HCT116 (cell line): ENCODE results near the gene TGFBR3L. TPM values are rescaled to one million over a fixed set of nuclear protein-coding genes. Genes with fewer than 3 reads are reported as not detected.

Experiments
- ATAC-seq: fragments of 200-7000 bp; cut with Tn5 transposase; 2 replicates; pipeline ENCODE4 v1.9.1; 2020; ENCODE audit warnings: mild to moderate bottlenecking, moderate library complexity
- BruUV-seq: library from RNA; stranded (reverse); fragments of 400-500 nt; replicated peaks from 2 replicates; lab custom pipeline; 2021; lab: Mats Ljungman, UMichigan
- CTCF ChIA-PET: fragments of 300-600 bp; sonication (Branson Sonifier 250); formaldehyde crosslinking; loops from one replicate; lab custom pipeline; 2021; ENCODE audit warnings: antibody characterized with exemption; lab: Charles Lee
- POLR2A ChIA-PET: fragments of 300-600, 350-600 bp; sonication (Branson Sonifier 250); formaldehyde crosslinking; loops from one replicate; lab custom pipeline; 2021; ENCODE audit warnings: antibody characterized with exemption; lab: Charles Lee
- RAD21 ChIA-PET, 2 experiments: fragments of 300-600 bp; sonication (Branson Sonifier 250); formaldehyde crosslinking; loops; one replicate each; lab custom pipeline; 2023; ENCODE audit warnings: low total read pairs in 2 of 2; ENCODE audit not compliant: uncharacterized antibody in 2 of 2, unreplicated experiment in 2 of 2, low non-redundant PET in 1 of 2; lab: Charles Lee
- DNase-seq: peaks from one replicate; pipeline ENCODE4 v3.0.0-alpha.2; 2010; ENCODE audit warnings: low read depth, low spot score
- H2AFZ ChIP-seq: fragments of 200-600 bp; shearing (Covaris generic), sonication (generic); 2 replicates; pipeline ENCODE4 v1.6.1; 2017; ENCODE audit warnings: low read depth, mixed run types, mixed read lengths, antibody characterized with exemption, low read length; ENCODE audit not compliant: poor library complexity, severe bottlenecking
- H3K27ac ChIP-seq: 2 replicates; pipeline ENCODE4 v1.5.1; 2012; ENCODE audit warnings: low read depth, low read length
- H3K27me3 ChIP-seq: fragments of 200-600 bp; sonication (generic); 2 replicates; pipeline ENCODE4 v1.6.1; 2016; ENCODE audit warnings: mixed run types, low read length, mixed read lengths; ENCODE audit not compliant: insufficient read depth
- H3K36me3 ChIP-seq, 2 experiments: fragments of 200-500 bp in 1 of 2; fragments of 200-600 bp in 1 of 2; sonication (Bioruptor generic) in 1 of 2; sonication (generic) in 1 of 2; 2 replicates each; pipeline versions ENCODE4 v1.5.1 to v1.6.1; 2014 to 2016; ENCODE audit warnings: low read length in 2 of 2, inconsistent platforms in 1 of 2, mixed read lengths in 1 of 2, mixed run types in 1 of 2; ENCODE audit not compliant: insufficient read depth in 2 of 2, control insufficient read depth in 1 of 2
- H3K4me1 ChIP-seq, 2 experiments: fragments of 200-600 bp in 1 of 2; sonication (generic) in 1 of 2; 2 replicates each; pipeline versions ENCODE4 v1.5.1 to v1.6.1; 2012 to 2017; ENCODE audit warnings: low read length in 2 of 2, inconsistent platforms in 1 of 2, mild to moderate bottlenecking in 1 of 2, mixed read lengths in 1 of 2, mixed run types in 1 of 2, moderate library complexity in 1 of 2; ENCODE audit not compliant: insufficient read depth in 2 of 2, control insufficient read depth in 1 of 2
- H3K4me2 ChIP-seq: fragments of 200-600 bp; sonication (generic); 2 replicates; pipeline ENCODE4 v1.6.1; 2017; ENCODE audit warnings: mixed run types, low read length, mixed read lengths
- H3K4me3 ChIP-seq, 2 experiments: fragments of 200-600 bp in 1 of 2; sonication (generic) in 1 of 2; replicated peaks in 1 of 2; 2 replicates each; pipeline ENCODE4 v1.5.1; 2011 to 2016; ENCODE audit warnings: low read length in 2 of 2, control low read depth in 1 of 2, low read depth in 1 of 2, mild to moderate bottlenecking in 1 of 2, mixed read lengths in 1 of 2, mixed run types in 1 of 2
- H3K79me2 ChIP-seq: fragments of 200-600 bp; sonication (generic); 2 replicates; pipeline ENCODE4 v1.6.1; 2017; ENCODE audit warnings: mild to moderate bottlenecking, mixed run types, low read length, moderate library complexity, mixed read lengths; ENCODE audit not compliant: insufficient read depth
- H3K9ac ChIP-seq: fragments of 200-600 bp; sonication (generic); 2 replicates; pipeline ENCODE4 v1.6.1; 2016; ENCODE audit warnings: low read length, mixed read lengths
- H3K9me2 ChIP-seq: fragments of 200-600 bp; sonication (generic), shearing (Covaris generic); 2 replicates; pipeline ENCODE4 v1.6.1; 2017; ENCODE audit warnings: mixed run types, mild to moderate bottlenecking, moderate library complexity; ENCODE audit not compliant: insufficient read depth
- H3K9me3 ChIP-seq, 2 experiments: fragments of 200-500 bp in 1 of 2; fragments of 200-600 bp in 1 of 2; sonication (Bioruptor generic) in 1 of 2; sonication (generic) in 1 of 2; 2 replicates each; pipeline ENCODE4 v1.6.1; 2014 to 2017; ENCODE audit warnings: low read length in 2 of 2, mixed read lengths in 2 of 2, inconsistent platforms in 1 of 2, low read depth in 1 of 2, mild to moderate bottlenecking in 1 of 2, mixed run types in 1 of 2, moderate library complexity in 1 of 2; ENCODE audit not compliant: control insufficient read depth in 1 of 2, insufficient read depth in 1 of 2
- H4K20me1 ChIP-seq: fragments of 200-600 bp; sonication (generic), shearing (Covaris generic); 2 replicates; pipeline ENCODE4 v1.6.1; 2017; ENCODE audit warnings: mixed run types, mild to moderate bottlenecking, moderate library complexity; ENCODE audit not compliant: insufficient read depth
- CEBPB ChIP-seq: IDR thresholded peaks from 2 replicates; pipeline ENCODE4 v1.6.1; 2012; ENCODE audit warnings: low read depth
- CTCF ChIP-seq, 3 experiments: fragments of 200-600 bp in 1 of 3; sonication (generic) in 1 of 3; IDR thresholded peaks in 2 of 3; conservative IDR thresholded peaks in 1 of 3; 2 replicates each; pipeline ENCODE4 v1.5.1; 2012 to 2017; ENCODE audit warnings: low read depth in 2 of 3, low read length in 2 of 3, antibody characterized with exemption in 1 of 3, borderline replicate concordance in 1 of 3, control low read depth in 1 of 3, mild to moderate bottlenecking in 1 of 3, mixed read lengths in 1 of 3, mixed run types in 1 of 3, moderate library complexity in 1 of 3; ENCODE audit not compliant: insufficient read depth in 1 of 3
- EGR1 ChIP-seq: IDR thresholded peaks from 2 replicates; pipeline ENCODE4 v1.6.1; 2012; ENCODE audit warnings: low read depth
- ELF1 ChIP-seq: IDR thresholded peaks from 2 replicates; pipeline ENCODE4 v1.6.1; 2012; ENCODE audit warnings: low read depth, borderline replicate concordance
- EZH2 ChIP-seq: fragments of 200-600 bp; sonication (generic); IDR thresholded peaks from 2 replicates; pipeline ENCODE4 v1.6.1; 2017; ENCODE audit warnings: antibody characterized with exemption, mixed run types
- EZH2phosphoT487 ChIP-seq: fragments of 200-600 bp; IDR thresholded peaks from 2 replicates; pipeline ENCODE4 v1.6.1; 2018; ENCODE audit warnings: antibody characterized with exemption, borderline replicate concordance
- FOSL1 ChIP-seq: IDR thresholded peaks from 2 replicates; pipeline ENCODE4 v1.6.1; 2012; ENCODE audit warnings: low read depth
- JUND ChIP-seq: IDR thresholded peaks from 2 replicates; pipeline ENCODE4 v1.6.1; 2012
- POLR2A ChIP-seq: IDR thresholded peaks from 2 replicates; pipeline ENCODE4 v1.7.0; 2011; ENCODE audit warnings: borderline replicate concordance; ENCODE audit not compliant: insufficient read depth, insufficient read length; ENCODE audit errors: extremely low read depth
- POLR2AphosphoS5 ChIP-seq: IDR thresholded peaks from 2 replicates; pipeline ENCODE4 v1.6.1; 2011; ENCODE audit warnings: mild to moderate bottlenecking, low read depth, low read length, moderate library complexity
- RAD21 ChIP-seq: IDR thresholded peaks from 2 replicates; pipeline ENCODE4 v1.6.1; 2012; ENCODE audit warnings: low read depth, mild to moderate bottlenecking
- SIN3A ChIP-seq: IDR thresholded peaks from 2 replicates; pipeline ENCODE4 v1.6.1; 2012; ENCODE audit warnings: low read depth
- SP1 ChIP-seq: IDR thresholded peaks from 2 replicates; pipeline ENCODE4 v1.6.1; 2012; ENCODE audit warnings: low read depth
- YY1 ChIP-seq: IDR thresholded peaks from 2 replicates; pipeline ENCODE4 v1.6.1; 2011; ENCODE audit warnings: low read length, low read depth, moderate library complexity, mild to moderate bottlenecking; ENCODE audit not compliant: insufficient replicate concordance; ENCODE audit errors: extremely low read depth
- ZBTB33 ChIP-seq: IDR thresholded peaks from 2 replicates; pipeline ENCODE4 v1.6.1; 2011; ENCODE audit warnings: mild to moderate bottlenecking, low read length, moderate library complexity; ENCODE audit not compliant: insufficient replicate concordance; ENCODE audit errors: extremely low read depth
- ZFX ChIP-seq: fragments of 450-650 bp; IDR thresholded peaks from 2 replicates; pipeline ENCODE4 v1.6.1; 2017
- intact Hi-C: fragments of 100-400 bp; cut with micrococcal nuclease; formaldehyde crosslinking; loops from 2 replicates; pipeline ENCODE4 v1.10.0; 2022
- total RNA-seq: library from RNA; stranded (reverse); gene quantifications from one replicate; pipeline ENCODE4 v1.2.1, GENCODE V29; 2021; ENCODE audit not compliant: unreplicated experiment
- TF ChIP-seq, protein P1 (sequence below): IDR thresholded peaks from 2 replicates; pipeline ENCODE4 v1.6.1; 2012
- TF ChIP-seq, protein P2 (sequence below): IDR thresholded peaks from 2 replicates; pipeline ENCODE4 v1.6.1; 2012; ENCODE audit warnings: low read depth

The TGFBR3L gene
- total RNA-seq, 1 experiment from 2014 or later: 30.9 TPM

- POLR2A ChIA-PET: interaction anchor here (1.0 kb wide), 1 partner anchor 17 kb away, joined by 6 read pairs; no protein-coding TSS in a partner anchor
- BruUV-seq: no TSS peak
Observed at GRCh38 chr19:7885818-7886217, 28.8 kb upstream of the TGFBR3L start.

More at GRCh38 chr19:7885818-7886217, 28.8 kb upstream of the TGFBR3L start:
- Histone ChIP-seq H3K27me3 (no peaks in the 10 kb centered on the region), H3K4me2 (peak overlapping the region; percentile 46; the same call in 1 of the 2 replicates), H3K9ac (no peak overlapping the region), H3K4me1 (peaks cover 13 to 42% of the 10 kb centered on the region in 2 experiments; a peak in 3 of 4 replicates), H3K79me2 (peaks cover 19% of the 10 kb centered on the region; the same call in 1 of the 2 replicates), H3K36me3 (no peaks in the 10 kb centered on the region), H3K9me3 (no peaks in the 10 kb centered on the region), H3K9me2 (no peaks in the 10 kb centered on the region), H3K4me3 (no peak overlapping the region), H2AFZ (no peak overlapping the region), H4K20me1 (no peaks in the 10 kb centered on the region), H3K27ac (no peak overlapping the region)
- TF ChIP-seq, protein P1, sequence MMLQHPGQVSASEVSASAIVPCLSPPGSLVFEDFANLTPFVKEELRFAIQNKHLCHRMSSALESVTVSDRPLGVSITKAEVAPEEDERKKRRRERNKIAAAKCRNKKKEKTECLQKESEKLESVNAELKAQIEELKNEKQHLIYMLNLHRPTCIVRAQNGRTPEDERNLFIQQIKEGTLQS: no peak
- TF ChIP-seq EGR1 (no peak), ZBTB33 (no peak), EZH2phosphoT487 (no peak), SIN3A (no peak), SP1 (no peak), ZFX (no peak), POLR2AphosphoS5 (no peak), JUND (no peak), FOSL1 (no peak), POLR2A (no peak), YY1 (no peak), CEBPB (no peak), RAD21 (no peak), CTCF (IDR thresholded peaks at IDR 0.05 in 2 of 3, conservative IDR thresholded peaks at IDR 0.05 in 1 of 3; ENCODE audit: borderline replicate concordance in 1 of 3, insufficient read depth in 1 of 3, low read depth in 2 of 3, low read length in 2 of 3) (no peak), ELF1 (no peak), EZH2 (no peak)
- TF ChIP-seq, protein P2, sequence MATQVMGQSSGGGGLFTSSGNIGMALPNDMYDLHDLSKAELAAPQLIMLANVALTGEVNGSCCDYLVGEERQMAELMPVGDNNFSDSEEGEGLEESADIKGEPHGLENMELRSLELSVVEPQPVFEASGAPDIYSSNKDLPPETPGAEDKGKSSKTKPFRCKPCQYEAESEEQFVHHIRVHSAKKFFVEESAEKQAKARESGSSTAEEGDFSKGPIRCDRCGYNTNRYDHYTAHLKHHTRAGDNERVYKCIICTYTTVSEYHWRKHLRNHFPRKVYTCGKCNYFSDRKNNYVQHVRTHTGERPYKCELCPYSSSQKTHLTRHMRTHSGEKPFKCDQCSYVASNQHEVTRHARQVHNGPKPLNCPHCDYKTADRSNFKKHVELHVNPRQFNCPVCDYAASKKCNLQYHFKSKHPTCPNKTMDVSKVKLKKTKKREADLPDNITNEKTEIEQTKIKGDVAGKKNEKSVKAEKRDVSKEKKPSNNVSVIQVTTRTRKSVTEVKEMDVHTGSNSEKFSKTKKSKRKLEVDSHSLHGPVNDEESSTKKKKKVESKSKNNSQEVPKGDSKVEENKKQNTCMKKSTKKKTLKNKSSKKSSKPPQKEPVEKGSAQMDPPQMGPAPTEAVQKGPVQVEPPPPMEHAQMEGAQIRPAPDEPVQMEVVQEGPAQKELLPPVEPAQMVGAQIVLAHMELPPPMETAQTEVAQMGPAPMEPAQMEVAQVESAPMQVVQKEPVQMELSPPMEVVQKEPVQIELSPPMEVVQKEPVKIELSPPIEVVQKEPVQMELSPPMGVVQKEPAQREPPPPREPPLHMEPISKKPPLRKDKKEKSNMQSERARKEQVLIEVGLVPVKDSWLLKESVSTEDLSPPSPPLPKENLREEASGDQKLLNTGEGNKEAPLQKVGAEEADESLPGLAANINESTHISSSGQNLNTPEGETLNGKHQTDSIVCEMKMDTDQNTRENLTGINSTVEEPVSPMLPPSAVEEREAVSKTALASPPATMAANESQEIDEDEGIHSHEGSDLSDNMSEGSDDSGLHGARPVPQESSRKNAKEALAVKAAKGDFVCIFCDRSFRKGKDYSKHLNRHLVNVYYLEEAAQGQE: no peak
- ChIA-PET RAD21 (no interaction called here), CTCF (interaction anchor here (4.0 kb wide), 1 partner anchor 17 kb away, joined by 14 read pairs; no protein-coding TSS in a partner anchor)
- DNase-seq: no peak
- ATAC-seq: no peak
- intact Hi-C loops: no loop called here
